ENCODE data around the gene WDR83.
A peak's percentile ranks its signal among the peaks of the same experiment; 100 is the strongest.
"Not testable (repeated sequence)": the region's sequence is repeated elsewhere in the genome, so short reads cannot be mapped to it uniquely, and the experiment has no call there.

The WDR83 gene

GRCh38 chr19:12656899-12657571 lies 9.6 kb upstream of the WDR83 start:
- DNase-seq: no peak

- DNase-seq: no peak
These were observed 8.6 kb upstream of the WDR83 start for GRCh38 chr19:12657966-12658365.

DNA sequence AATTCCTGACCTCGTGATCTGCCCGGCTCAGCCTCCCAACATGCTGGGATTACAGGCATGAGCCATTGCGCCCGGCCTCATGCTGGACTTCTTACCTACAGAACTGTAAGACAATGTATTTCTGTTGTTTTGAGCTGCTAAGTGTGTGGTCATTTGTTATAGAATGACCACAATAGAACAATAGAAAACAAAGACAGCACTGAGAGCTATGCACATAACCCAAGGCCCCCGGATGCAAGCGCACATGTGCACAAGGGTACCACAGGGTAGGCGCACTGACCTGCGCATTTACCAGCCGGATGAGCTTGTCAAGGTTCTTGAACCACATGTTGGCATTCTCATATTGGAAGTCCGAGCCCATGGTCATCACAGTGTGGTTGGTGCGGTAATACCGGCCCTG lies 5.6 kb upstream of the WDR83 start:
- no peak for DNase-seq

DNA sequence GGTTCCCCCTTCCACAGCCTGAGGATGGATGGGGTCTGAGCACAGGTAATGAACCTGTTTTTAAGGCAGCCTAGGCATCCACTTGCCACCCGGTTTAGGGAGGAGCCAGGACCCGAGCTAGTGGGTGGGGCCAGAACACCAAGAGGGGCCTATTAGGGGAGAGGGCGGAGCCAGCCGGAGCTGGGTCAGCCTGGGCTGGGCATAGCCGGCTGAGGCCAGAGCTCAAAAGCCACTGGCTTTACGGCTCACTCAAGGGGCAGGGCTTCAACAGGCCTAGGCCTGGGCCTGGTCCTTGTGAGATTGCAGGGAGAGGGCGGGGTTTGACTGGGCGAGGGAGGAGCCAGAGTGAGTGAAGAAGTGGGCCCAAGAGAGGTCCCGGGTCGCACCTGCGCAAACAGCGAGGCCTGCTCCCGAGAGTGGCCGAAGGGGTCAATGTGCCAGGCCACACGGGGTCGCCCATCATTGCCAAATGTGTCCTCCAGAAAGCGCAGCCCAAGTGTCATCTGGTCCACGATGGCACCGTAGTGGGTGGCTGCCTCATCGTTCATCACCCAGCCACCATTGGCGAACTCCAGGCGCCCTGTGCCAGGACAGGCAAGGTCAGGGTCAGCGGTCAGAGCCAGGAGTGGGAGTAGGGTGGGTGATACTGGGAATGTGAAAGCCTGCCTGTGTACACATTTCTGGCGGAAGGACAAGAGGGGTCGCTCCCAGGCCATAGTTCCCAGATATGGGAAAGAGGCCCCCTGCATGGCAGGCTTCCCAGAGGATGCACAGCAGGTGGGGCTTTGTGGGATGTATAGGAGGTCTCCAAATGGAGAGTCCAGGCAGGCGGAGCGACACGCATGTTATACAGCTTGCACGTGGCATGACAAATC lies 2.0 kb upstream of the WDR83 start:
- DNase-seq: no peak

DNA sequence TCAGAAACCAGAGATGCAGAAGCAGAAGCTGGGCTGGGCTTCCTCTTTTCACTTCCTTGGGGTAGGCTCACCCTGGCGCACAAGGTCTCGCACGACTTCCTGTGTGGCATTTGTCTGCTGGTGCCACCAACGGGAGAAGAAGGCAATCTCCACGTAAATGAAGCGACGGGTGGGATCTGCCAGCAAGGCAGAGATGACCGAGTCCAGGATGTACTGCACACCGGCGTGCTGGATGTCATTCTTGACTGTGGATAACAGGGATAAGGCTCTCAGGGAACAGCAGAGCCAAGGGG lies 1.4 kb upstream of the WDR83 start:
- no peak for DNase-seq

DNA sequence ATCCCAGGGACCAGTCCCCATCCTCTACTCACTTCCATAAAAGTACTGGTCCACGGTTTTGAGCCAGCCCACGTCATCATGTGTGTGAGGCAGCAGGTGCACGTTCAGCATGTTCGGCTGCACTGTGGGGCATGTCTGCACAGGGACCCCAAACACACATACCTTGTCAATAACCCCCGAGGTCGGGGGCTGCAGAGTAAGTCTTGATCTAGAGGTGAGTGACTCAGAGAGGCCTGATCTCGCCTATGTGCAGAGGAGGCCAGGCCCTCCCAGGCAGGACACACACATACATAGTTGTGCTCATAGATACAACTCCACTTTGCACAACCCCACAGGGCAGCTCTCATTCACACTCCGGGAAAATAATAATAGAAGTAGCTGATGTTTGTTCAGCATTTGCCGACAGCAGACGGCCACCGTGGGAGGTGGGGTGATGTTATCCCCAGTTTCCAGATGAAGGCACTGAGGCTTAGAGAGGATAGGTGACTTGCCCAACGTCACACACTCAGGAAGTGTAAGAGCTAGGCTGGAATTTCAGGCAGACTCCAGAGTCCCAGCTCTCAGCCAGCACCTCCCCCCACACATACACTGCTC lies 839 bp upstream of the WDR83 start:
- DNase-seq: no peak

DNA sequence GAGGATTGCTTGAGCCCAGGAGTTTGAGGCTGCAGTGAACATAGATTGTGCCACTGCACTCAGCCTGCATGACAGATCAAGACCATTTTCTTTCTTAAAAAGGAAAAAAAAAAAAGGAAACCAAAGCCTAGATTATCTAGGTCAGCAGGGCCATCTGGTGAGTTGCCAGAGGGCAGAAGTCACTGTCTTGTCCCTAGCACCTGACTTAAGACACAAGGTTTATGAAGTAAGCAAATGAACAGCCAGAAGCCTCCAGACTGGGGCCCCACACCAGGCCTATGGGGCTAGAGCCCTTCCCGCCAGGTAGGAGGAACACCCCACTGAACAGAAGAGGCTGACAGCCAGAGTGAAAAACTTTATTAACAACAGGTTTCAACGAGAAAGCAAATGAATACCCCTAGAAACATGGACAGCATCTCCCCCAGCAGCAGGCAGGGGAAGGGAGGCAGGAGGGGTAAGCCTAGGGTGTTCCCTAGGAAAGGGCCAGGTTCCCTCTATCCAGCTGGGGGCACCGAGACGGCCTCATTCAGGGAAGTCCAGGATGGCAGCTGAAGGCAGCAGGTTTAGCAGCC lies 1.2 kb downstream of the WDR83 start:
- DNase-seq: no peak

GRCh38 chr19:12668346-12668745 lies 1.7 kb downstream of the WDR83 start:
- DNase-seq: no peak

DNA sequence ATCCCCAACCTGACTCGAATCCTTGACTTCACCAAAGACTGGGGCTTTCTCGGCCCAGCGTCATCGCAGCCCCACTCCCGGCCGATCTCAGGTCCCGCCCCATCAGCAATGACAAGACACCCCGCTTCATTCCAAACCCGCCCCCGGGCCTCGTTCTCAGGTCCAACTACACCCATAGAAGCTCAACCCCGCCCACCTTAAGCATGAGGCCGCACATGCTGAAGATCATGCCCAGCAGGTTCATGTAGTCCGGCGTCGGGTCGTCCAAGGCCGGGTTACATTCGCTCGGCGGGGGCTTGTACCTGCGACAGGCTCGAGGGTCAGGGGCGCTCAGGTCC lies 2.3 kb downstream of the WDR83 start:
- no peak for DNase-seq

DNA sequence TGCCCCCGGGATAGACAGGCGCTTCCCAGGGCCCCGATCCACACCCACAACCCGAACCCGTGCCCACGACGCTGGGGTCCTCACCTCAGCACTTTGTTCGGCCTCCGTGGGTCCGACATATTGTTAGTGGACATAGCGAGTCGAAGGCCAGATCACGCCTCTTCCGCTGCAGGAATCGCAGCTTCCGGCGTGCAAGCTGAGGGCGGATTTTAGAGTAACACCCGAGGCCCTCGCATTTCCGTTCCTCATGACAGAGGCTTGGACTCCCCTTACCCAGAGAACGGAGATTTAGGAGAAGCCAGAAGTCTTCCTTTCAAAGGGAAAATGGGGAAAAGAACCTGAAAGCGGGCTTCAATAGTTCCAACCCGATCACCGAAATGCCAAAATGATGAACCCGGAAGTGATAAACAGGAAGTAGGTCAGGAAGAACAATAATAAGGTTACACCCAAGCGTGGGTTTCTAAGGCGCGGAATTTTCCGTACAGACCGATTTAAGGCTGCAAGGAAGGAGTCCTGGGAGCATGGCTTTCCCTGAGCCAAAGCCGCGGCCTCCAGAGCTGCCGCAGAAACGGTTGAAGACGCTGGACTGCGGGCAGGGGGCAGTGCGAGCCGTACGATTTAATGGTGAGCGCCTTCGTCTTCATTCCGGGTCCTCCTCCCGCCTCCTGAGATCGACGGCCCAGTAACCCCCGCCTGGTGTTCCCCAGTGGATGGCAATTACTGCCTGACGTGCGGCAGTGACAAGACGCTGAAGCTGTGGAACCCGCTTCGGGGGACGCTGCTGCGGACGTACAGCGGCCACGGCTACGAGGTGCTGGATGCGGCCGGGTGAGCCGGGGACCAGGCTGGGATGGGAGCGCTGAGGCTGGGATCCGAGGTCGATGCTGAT lies 2.9 kb downstream of the WDR83 start:
- peak; percentile 64 for DNase-seq

DNA sequence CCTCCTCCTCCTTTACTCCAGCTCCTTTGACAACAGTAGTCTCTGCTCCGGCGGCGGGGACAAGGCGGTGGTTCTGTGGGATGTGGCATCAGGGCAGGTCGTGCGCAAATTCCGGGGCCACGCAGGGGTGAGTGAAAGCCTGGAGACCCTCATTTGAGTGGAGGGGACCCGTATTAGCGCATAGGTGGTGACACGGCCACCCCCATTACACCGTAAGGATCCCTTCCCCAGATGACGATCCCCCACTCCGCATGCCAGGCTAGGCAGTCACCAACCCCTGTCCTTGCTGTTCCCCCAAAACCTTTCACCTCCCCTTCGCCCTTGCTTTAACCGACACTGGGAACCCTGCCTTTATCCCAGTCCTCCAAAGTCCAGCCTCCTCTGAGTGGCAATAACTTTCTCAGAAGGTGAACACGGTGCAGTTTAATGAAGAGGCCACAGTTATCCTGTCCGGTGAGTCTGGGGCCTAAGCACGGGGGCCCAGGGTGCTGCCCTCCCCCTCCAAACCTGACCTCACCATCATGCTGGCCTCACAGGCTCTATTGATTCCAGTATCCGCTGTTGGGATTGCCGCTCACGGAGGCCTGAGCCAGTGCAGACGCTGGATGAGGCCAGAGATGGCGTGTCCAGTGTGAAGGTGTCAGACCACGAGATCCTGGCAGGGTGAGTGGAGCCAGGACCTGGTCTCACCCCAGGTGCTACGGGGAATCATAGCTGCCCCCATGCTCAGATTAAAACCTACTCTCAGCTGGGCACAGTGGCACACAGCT lies 3.7 kb downstream of the WDR83 start:
- no peak for DNase-seq

DNA sequence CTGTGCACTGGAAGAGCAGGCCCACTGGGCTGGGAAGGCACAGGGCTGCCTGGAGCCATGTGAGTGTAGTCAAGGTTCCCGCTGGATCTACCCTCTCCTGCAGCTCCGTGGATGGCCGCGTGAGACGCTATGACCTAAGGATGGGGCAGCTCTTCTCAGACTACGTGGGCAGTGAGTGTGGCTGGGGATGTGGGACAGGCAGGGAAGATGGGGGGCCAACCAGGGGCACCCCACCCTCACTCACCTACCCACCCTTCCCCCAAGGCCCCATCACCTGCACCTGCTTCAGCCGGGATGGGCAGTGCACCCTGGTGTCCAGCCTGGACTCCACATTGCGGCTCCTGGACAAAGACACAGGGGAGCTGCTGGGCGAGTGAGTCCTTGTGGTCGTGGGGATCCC lies 6.1 kb downstream of the WDR83 start:
- DNase-seq: no peak

- DNase-seq: no peak
These were observed 8.8 kb downstream of the WDR83 start for GRCh38 chr19:12675399-12675798.

GRCh38 chr19:12675940-12676339 lies 9.3 kb downstream of the WDR83 start:
- no peak for DNase-seq

DNA sequence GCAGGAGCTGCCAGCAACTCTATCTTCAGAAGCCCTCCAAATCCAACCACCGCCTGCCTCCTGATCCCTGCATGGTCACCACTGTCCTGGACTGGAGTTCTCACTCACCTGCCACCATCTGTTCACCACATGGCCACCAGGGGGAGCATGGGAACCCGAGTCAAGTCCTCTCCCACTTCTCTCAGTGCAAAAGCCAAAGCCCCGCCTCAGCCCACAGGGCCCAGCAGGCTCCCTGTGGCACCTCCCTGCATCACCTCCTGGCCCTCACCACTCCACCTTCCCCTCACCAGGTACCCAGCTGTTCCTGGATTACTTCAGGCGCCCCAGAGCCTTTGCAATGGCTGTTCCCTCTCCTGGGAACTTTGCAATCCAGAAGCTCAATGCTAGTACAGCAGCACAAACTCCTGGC lies 9.8 kb downstream of the WDR83 start:
- DNase-seq: peak; percentile 37

DNA sequence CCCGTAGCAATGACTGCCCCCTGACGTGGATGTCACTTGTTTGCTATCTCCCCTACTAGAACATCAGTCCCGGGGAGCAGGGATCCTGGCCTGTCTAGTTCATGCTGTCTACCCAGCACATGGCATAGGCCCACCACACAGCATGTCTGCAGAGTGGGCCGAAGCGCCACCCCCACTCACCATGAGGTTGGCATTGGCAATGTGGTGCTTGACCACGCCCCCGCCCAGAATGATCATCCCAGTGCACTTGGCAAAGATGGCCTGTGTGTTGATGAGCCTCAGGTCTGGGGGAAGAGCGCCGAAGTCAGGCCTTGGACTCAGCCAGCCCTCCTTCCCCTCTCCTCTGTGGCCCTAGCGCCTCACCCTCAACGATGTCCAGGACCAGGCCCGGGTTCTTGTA lies 10.3 kb downstream of the WDR83 start:
- DNase-seq: no peak

GRCh38 chr19:12678039-12678438 lies 11.4 kb downstream of the WDR83 start:
- DNase-seq: not testable (repeated sequence)

- no peak for DNase-seq
These were observed 13.4 kb downstream of the WDR83 start for GRCh38 chr19:12680034-12680433.

DNA sequence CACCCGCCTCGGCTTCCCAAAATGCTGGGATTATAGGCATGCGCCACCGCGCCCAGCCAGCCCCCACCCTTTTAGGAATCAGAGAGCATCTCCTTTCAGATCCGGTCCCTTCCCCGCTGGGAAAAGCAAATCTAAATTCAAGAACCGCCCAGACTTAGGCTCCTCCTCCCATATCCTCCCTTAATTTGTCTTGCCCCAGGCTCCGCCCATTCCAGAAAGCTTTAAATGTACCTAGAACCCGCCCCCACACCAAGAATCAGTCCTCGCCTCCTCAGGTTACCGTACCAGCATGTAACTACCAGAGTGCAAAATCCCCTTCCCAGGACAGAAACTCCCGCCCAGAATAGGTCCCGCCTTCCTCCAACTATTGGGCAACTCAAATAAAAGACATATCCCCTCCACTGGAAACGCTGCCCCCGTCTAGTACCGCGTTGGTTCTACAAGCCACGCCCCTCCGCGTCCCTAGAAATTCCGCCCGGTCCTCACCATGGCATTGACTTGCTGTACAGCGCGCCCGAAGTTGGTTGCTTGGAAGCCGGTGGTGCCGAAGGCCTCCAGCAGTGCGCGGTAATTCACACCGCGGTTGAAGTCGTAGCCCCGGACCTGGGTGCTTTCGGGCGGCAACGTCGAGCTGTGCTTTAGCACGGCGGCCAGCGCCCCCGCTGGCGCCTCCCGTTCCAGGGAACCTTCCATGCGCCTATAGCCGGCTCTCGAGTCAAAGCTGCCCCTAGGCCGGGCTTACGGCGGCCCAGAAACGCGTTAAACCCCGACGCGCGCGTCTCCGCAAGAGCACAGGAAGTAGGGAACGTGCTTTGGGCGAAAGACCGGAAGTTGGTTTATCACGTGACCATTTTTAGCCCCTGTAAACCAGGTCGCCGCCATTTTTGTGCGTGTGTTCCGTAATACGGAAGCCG lies 14.7 kb downstream of the WDR83 start, which contains the start of gene DHPS:
Gene DHPS, minus strand, starts transcription at position 807 of the 914 bp plus-strand sequence. Its CDS starts 114 bp downstream, at position 693.
- peak; percentile 89 for DNase-seq

- no peak for DNase-seq
These were observed 19.2 kb downstream of the WDR83 start for GRCh38 chr19:12685831-12686230.

Measured in NCI-H2107 (cell line).